HG02970 (cell line): Measurements from ENCODE around the gene JADE2.

Source experiments
- ATAC-seq: cut with Tn5 transposase; IDR thresholded peaks from one replicate; pipeline ENCODE4 v1.9.1; 2021; ENCODE audit warnings: mild to moderate bottlenecking, moderate library complexity, moderate number of reproducible peaks; ENCODE audit not compliant: unreplicated experiment, low FRiP score

Gene JADE2

DNA sequence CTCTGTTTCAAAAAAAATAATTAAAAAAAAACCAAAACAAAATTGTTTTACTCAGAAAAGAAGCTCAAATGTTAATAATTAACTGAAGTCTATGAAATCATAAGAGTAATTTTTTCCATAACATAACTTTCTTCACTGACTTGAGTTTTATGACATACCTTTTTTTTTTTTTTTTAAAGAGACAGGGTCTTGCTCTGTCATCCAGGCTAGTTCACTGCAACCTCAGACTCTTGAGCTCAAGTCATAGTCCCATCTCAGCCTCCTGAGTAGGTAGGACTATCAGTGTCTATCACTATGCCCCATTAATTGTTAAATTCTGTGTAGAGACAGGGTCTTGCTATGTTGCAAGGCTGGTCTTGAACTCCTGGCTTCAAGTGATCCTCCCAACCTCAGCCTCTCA is 85.3 kb downstream of the JADE2 start:
- no peak for ATAC-seq

- no peak for ATAC-seq
Observed at GRCh38 chr5:134611515-134611914, 86.0 kb downstream of the JADE2 start.

GRCh38 chr5:134614450-134615085 is 89.1 kb downstream of the JADE2 start:
- ATAC-seq = no peak

GRCh38 chr5:134620634-134621033 is 95.2 kb downstream of the JADE2 start:
- ATAC-seq = no peak

DNA sequence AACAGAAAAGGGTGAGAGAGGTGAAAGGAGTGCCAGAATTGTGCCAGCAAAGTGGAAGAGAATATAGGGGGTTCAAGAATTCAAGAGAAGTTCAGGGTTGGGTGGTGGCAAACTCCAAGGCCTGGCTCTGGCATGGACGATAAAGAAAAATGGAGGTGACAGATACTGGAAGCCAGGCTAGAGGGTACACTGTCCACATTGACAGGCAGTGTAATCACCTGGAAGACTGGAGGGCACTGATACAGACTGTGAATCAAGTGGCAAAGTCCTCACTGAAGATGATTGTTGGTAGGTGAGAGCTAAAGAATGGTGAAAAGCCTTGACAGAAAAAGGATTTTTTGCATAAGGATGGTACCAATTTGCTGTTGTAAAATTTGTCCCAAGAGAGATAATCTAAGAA is 100.1 kb downstream of the JADE2 start:
- no peak for ATAC-seq

GRCh38 chr5:134626369-134627014 is 101.0 kb downstream of the JADE2 start:
- no peak for ATAC-seq
